Stimulated activated CD8-positive, alpha-beta memory T cell treated with anti-CD3 and anti-CD28 coated beads, Interleukin-15, amount 100 ng/mL, for 48 hours (primary cell): Measurements from ENCODE around the gene KRTAP10-11.
"Not testable (repeated sequence)": the region's sequence is repeated elsewhere in the genome, so short reads cannot be mapped to it uniquely, and the experiment has no call there.

Source experiments
- DNase-seq, 2 donors: peaks; one replicate each; pipeline ENCODE4 v3.0.0-alpha.2; 2020; ENCODE audit warnings: low read depth in 2 of 2

KRTAP10-11 gene

GRCh38 chr21:44646366-44647221, at the start of gene KRTAP10-11:
TSS of gene KRTAP10-11 (plus strand) at chr21:44646414. CDS start at chr21:44646459, 45 bp downstream.
- DNase-seq: not testable (repeated sequence)

- DNase-seq: no peak
Observed at GRCh38 chr21:44598061-44598460, 48.2 kb upstream of the KRTAP10-11 start.

DNA sequence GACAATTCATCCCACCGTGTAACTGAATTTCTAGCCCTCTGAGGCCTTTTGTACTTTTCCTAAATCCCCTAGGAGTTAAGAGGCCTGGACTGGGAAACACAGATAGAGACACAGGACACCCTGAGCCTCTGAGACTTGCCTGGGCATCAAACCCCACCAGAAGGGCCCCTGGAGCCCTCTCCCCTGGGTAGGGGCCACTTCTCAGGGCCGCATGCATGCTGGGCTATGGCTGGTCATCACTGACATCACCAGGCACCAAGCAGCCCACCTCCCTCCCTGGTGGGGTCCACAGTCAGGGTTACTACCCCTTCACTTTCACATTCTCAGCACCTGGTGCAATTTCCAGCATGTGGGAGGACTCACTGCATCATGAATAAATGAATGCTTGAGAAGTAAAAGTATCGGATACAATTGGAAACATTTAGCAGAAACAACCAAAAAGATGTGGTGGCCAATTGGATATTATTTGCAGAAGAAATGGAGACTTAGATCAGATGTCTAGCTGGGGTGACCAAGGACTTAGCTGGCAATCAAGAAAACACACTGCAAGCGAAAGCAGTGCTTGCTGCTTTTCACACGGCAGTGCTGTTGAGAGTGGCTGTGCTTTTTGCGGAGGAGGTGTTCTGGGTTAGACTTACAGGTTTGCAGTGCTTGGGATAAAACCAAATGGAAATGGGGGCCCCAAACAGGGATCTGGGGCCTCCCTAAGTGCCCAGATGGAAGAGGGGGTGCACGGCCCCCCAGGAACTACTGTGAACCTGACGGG, 46.8 kb upstream of the KRTAP10-11 start:
- DNase-seq: no peak

DNA sequence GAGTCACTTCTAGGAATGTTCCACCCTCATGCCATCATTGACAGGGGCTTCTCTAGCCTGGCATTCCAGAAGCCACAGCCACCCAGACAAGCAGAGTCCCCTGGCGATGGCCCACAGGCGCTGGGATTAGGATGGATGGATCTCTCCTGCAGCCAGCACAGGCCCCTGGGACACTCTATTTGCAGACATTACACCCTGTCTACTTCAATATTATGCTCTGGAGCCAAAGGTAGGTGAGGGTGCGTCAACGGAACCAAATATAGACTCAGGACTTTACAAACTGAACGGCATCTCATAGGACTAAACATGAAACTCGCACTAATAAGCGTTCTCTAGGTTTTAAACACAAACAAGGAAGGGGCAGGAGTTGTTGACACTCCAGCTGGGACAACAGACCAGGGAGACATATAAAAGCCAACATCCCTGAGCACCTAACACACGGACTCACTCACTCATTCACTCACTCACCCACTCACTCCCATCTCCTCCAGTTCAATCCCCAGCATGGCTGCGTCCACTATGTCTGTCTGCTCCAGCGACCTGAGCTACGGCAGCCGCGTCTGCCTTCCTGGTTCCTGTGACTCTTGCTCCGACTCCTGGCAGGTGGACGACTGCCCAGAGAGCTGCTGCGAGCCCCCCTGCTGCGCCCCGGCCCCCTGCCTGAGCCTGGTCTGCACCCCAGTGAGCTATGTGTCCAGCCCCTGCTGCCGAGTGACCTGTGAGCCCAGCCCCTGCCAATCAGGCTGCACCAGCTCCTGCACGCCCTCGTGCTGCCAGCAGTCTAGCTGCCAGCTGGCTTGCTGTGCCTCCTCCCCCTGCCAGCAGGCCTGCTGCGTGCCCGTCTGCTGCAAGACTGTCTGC, 45.9 kb upstream of the KRTAP10-11 start, which contains the start of gene KRTAP10-7:
KRTAP10-7 (plus strand) TSS at position 480 of the 861 bp plus-strand sequence; CDS start at position 505, 25 bp downstream.
- DNase-seq: not testable (repeated sequence)

DNA sequence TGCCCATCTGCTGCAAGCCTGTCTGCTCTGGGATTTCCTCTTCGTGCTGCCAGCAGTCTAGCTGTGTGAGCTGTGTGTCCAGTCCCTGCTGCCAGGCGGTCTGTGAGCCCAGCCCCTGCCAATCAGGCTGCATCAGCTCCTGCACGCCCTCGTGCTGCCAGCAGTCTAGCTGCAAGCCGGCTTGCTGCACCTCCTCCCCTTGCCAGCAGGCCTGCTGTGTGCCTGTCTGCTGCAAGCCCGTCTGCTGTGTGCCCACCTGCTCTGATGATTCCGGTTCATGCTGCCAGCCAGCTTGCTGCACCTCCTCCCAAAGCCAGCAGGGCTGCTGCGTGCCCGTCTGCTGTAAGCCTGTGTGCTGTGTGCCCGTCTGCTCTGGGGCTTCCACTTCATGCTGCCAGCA, 45.1 kb upstream of the KRTAP10-11 start:
- DNase-seq: not testable (repeated sequence)

GRCh38 chr21:44601596-44602462, 44.4 kb upstream of the KRTAP10-11 start:
- DNase-seq: no peak

GRCh38 chr21:44602463-44602850, 43.8 kb upstream of the KRTAP10-11 start:
- no peak for DNase-seq

GRCh38 chr21:44603109-44603875, 42.9 kb upstream of the KRTAP10-11 start:
- DNase-seq: no peak

- DNase-seq: no peak
Observed at GRCh38 chr21:44603911-44604310, 42.3 kb upstream of the KRTAP10-11 start.

- no peak for DNase-seq
Observed at GRCh38 chr21:44606495-44606894, 39.7 kb upstream of the KRTAP10-11 start.

- DNase-seq: no peak
Observed at GRCh38 chr21:44609193-44609592, 37.0 kb upstream of the KRTAP10-11 start.

DNA sequence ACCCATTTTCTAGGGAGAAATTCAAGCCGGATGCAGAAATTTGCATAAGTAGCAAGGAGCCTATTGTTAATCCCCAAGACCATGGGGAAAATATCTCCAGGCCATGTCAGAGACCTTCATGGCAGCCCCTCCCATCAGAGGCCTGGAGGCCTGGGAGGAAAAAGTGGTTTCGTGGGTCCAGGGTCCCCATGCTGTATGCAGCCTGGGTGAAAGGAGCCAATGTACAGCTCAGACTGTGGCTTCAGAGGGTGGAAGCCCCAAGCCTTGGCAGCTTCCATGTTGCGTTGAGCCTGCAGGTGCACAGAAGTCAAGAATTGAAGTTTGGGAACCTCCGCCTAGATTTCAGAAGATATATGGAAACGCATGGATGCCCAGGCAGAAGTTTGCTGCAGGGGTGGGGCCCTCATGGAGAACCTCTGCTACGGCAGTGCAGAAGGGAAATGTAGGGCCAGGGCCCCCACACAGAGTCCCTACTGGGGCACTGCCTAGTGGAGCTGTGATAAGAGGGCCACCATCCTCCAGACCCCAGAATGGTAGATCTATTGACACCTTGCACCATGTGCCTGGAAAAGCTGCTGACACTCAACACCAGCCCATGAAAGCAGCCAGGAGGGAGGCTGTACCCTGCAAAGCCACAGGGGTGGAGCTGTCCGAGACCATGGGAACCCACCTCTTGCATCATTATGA, 35.9 kb upstream of the KRTAP10-11 start:
- not testable (repeated sequence) for DNase-seq

- no peak for DNase-seq
Observed at GRCh38 chr21:44611551-44611950, 34.7 kb upstream of the KRTAP10-11 start.

GRCh38 chr21:44612029-44612486, 34.2 kb upstream of the KRTAP10-11 start, which contains the start of gene KRTAP10-8:
TSS of gene KRTAP10-8 (plus strand) at chr21:44612079. CDS start at chr21:44612101, 22 bp downstream.
- no peak for DNase-seq

DNA sequence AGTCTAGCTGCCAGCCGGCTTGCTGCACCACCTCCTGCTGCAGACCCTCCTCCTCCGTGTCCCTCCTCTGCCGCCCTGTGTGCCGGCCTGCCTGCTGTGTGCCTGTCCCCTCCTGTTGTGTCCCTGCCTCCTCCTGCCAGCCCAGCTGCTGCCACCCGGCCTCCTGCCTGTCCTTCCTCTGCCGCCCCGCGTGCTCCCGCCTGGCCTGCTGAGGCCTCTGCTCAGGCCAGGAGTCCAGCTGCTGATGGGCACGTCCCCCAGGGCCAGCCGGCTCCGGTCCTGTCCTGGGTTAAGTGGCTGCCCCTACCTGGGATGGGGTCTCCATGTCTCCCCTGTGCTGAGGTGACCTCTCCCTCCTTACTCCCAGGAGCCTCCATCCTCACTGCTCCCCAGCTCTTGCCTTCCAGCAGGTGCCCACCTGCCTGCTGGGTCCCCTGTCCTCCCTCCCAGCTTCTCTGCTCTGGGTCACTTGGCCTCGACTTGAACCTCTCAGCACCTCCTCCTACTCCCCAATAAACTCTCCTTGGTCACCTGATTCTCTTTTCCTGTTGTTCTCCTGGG, 33.5 kb upstream of the KRTAP10-11 start:
- DNase-seq: no peak

- DNase-seq: no peak
Observed at GRCh38 chr21:44613386-44614155, 32.6 kb upstream of the KRTAP10-11 start.

DNA sequence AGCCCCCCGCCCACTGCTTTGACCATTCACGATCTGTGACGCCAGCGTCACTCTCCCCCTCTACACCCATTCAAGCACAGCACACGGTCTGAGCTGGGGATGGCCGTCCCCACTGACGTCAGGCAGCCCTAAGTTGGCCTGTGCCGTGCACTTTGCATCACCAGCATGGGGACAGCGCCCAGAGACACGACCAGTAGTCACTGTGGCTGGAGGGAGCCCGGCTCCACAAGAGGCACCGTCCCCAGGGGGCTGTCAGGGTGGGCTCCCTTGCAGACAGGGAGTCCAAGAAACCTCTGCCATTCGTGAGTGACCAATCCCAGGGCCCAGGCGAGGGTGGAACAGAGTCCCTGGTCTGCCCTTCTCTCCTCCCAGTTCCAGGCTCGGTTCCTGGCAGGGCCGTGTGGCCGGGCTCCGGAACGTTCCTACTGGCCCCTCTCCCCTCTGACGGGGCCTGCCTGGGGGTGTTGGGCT, 32.0 kb upstream of the KRTAP10-11 start:
- DNase-seq: no peak

DNA sequence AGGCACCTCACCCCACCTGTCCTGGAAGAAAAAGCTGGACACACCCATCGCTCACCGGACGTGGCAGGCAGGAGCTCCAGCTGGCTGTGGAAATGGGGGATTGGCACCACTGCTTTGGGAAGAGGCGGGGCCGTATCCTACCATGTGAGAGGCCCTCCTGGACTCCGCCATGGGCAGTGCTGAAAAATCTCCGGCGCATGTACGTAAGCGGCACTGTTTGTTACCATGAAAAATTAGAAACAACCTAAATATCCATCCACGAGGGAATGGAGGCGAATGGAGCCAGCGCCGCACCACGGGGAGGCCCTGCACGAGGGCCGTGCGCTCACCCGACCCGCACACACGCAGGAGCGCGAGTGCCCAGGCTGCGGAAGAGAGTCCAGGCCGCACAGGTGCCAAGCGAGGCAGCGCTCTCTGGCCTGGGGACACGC, 31.2 kb upstream of the KRTAP10-11 start:
- DNase-seq: no peak
